Esophagus squamous epithelium (tissue), 4 donors: ENCODE data around the gene IMMT.

Experiments
- POLR2A ChIP-seq, 4 donors: fragments of 450-650 bp; IDR thresholded peaks; one replicate each; pipeline ENCODE4 v1.6.1; 2017; ENCODE audit warnings: antibody characterized with exemption in 4 of 4, mild to moderate bottlenecking in 4 of 4, moderate library complexity in 3 of 4
- TF ChIP-seq, protein P1 (sequence below), 6 experiments: fragments of 450-650 bp in 4 of 6; fragments of 200-600 bp in 2 of 6; sonication (generic) in 2 of 6; IDR thresholded peaks; one replicate each; pipeline ENCODE4 v1.5.1; 2016 to 2019; ENCODE audit warnings: antibody characterized with exemption in 6 of 6, mild to moderate bottlenecking in 4 of 6, moderate library complexity in 4 of 6

- TF ChIP-seq, protein P1, sequence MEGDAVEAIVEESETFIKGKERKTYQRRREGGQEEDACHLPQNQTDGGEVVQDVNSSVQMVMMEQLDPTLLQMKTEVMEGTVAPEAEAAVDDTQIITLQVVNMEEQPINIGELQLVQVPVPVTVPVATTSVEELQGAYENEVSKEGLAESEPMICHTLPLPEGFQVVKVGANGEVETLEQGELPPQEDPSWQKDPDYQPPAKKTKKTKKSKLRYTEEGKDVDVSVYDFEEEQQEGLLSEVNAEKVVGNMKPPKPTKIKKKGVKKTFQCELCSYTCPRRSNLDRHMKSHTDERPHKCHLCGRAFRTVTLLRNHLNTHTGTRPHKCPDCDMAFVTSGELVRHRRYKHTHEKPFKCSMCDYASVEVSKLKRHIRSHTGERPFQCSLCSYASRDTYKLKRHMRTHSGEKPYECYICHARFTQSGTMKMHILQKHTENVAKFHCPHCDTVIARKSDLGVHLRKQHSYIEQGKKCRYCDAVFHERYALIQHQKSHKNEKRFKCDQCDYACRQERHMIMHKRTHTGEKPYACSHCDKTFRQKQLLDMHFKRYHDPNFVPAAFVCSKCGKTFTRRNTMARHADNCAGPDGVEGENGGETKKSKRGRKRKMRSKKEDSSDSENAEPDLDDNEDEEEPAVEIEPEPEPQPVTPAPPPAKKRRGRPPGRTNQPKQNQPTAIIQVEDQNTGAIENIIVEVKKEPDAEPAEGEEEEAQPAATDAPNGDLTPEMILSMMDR (IDR thresholded peaks at IDR 0.05), result no peak
- no peak for TF ChIP-seq POLR2A (IDR thresholded peaks at IDR 0.05)
Measured at GRCh38 chr2:86213056-86213455, 17.8 kb upstream of the IMMT start.
